ENCODE results near the gene CCDC6.
"Not testable (repeated sequence)": the region's sequence is repeated elsewhere in the genome, so short reads cannot be mapped to it uniquely, and the experiment has no call there.

GRCh38 chr10:59785476-59785875 is 120.9 kb downstream of the CCDC6 start:
- not testable (repeated sequence) for TF ChIP-seq CTCF, POLR2AphosphoS5 (IDR thresholded peaks at IDR 0.05)

Data from prostate gland (tissue), 2 donors.